Osteoblast (primary cell): ENCODE results near the gene KIAA0825. TPM values are rescaled to one million over a fixed set of nuclear protein-coding genes. Genes with fewer than 3 reads are reported as not detected.

Experiments used
- DNase-seq: peaks from one replicate; pipeline ENCODE4 v3.0.0; 2011; ENCODE audit warnings: low spot score, mixed read lengths; ENCODE audit not compliant: insufficient read length; ENCODE audit errors: missing footprints
- H2AFZ ChIP-seq: 2 replicates; pipeline ENCODE4 v1.6.0; 2011; ENCODE audit warnings: mild to moderate bottlenecking, low read length
- H3K27ac ChIP-seq: 2 replicates; pipeline ENCODE4 v1.5.1; 2011; ENCODE audit warnings: mild to moderate bottlenecking, low read depth, low read length, moderate library complexity
- H3K27me3 ChIP-seq: 2 replicates; pipeline ENCODE4 v1.6.0; 2012; ENCODE audit warnings: mild to moderate bottlenecking, control low read depth, inconsistent platforms, low read length, moderate library complexity; ENCODE audit not compliant: insufficient read depth
- H3K36me3 ChIP-seq: 2 replicates; pipeline ENCODE4 v1.5.1; 2011; ENCODE audit warnings: mild to moderate bottlenecking, low read length, control low read depth, moderate library complexity; ENCODE audit not compliant: insufficient read depth
- H3K4me1 ChIP-seq: 2 replicates; pipeline ENCODE4 v1.5.1; 2011; ENCODE audit warnings: mild to moderate bottlenecking, low read length, control low read depth, moderate library complexity; ENCODE audit not compliant: insufficient read depth
- H3K4me2 ChIP-seq: 2 replicates; pipeline ENCODE4 v1.6.0; 2011; ENCODE audit warnings: mild to moderate bottlenecking, low read length; ENCODE audit not compliant: insufficient read depth
- H3K4me3 ChIP-seq: fragments of 200-600 bp; sonication (generic); 3 replicates; pipeline ENCODE4 v1.5.1; 2012; ENCODE audit warnings: mild to moderate bottlenecking, low read length, inconsistent platforms; ENCODE audit not compliant: insufficient read depth
- H3K79me2 ChIP-seq: 2 replicates; pipeline ENCODE4 v1.6.0; 2012; ENCODE audit warnings: mild to moderate bottlenecking, low read length, control low read depth, inconsistent platforms; ENCODE audit not compliant: insufficient read depth
- H3K9me3 ChIP-seq: 2 replicates; pipeline ENCODE4 v1.5.1; 2011; ENCODE audit warnings: low read depth, low read length, control low read depth
- H4K20me1 ChIP-seq: 2 replicates; pipeline ENCODE4 v1.6.0; 2012; ENCODE audit warnings: mild to moderate bottlenecking, low read length, control low read depth; ENCODE audit not compliant: insufficient read depth
- CTCF ChIP-seq: IDR thresholded peaks from 2 replicates; pipeline ENCODE4 v1.5.1; 2011; ENCODE audit warnings: mild to moderate bottlenecking, low read depth, low read length, moderate library complexity; ENCODE audit errors: extremely low read depth
- total RNA-seq: library from RNA; depleted of rRNA; stranded (reverse); fragments of >200 nt; gene quantifications from 2 replicates; pipeline ENCODE4 v1.2.3, GENCODE V29; 2012

KIAA0825 gene
- total RNA-seq, 1 donor: 8.0 TPM

GRCh38 chr5:94191604-94192003, 426.8 kb downstream of the KIAA0825 start:
- TF ChIP-seq CTCF: no peak
- Histone ChIP-seq H3K9me3 (no peaks in the 10 kb centered on the region), H4K20me1 (no peaks in the 10 kb centered on the region), H3K36me3 (no peaks in the 10 kb centered on the region), H2AFZ (no peak overlapping the region), H3K4me3 (no peak overlapping the region), H3K79me2 (no peaks in the 10 kb centered on the region), H3K4me1 (no peaks in the 10 kb centered on the region), H3K27ac (no peak overlapping the region), H3K4me2 (no peak overlapping the region), H3K27me3 (no peaks in the 10 kb centered on the region)
- DNase-seq: no peak

DNA sequence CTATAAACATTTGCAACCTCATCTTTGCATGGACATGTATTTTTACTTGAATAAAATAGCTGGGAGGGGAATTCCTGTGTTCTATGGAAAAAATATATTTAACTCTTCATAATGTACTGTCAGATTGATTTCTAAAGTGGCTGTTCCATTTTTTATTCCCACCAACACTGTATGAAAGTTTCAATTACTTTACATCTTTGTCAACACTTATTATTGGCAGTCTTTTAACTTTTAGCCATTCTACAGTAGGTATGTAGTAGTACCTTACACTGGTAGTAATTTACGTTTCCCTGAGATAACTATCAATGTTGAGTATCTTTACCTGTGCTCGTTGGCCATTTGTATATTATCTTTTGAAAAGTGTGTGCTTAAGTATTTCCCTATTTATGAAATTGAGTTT, 429.7 kb downstream of the KIAA0825 start:
- Histone ChIP-seq H3K27me3 (no peaks in the 10 kb centered on the region), H2AFZ (no peak overlapping the region), H4K20me1 (no peaks in the 10 kb centered on the region), H3K36me3 (no peaks in the 10 kb centered on the region), H3K4me3 (no peak overlapping the region), H3K4me2 (no peak overlapping the region), H3K27ac (no peak overlapping the region), H3K4me1 (no peaks in the 10 kb centered on the region), H3K79me2 (no peaks in the 10 kb centered on the region), H3K9me3 (no peaks in the 10 kb centered on the region)
- no peak for TF ChIP-seq CTCF
- no peak for DNase-seq

DNA sequence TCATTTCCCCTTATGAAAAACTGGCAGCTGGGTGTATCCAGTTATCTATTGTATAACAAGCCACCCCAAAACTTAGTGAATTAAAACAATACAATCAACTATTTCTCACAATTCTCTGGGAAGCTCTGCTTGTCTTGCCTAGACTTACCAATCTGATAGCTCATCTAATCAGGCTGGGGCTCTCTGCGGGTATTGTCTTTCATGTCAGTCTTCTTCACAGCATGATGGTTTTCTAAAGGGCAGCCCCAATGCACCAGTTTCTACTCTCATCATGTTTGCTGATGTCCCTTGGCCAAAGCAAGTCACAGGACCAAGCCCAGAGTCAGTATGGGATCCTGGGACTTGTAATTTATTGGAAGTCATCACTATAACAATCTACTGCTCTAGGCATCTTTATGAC, 433.5 kb downstream of the KIAA0825 start:
- Histone ChIP-seq H4K20me1 (no peaks in the 10 kb centered on the region), H3K79me2 (no peaks in the 10 kb centered on the region), H3K4me2 (no peak overlapping the region), H2AFZ (no peak overlapping the region), H3K27ac (no peak overlapping the region), H3K4me1 (no peaks in the 10 kb centered on the region), H3K27me3 (no peaks in the 10 kb centered on the region), H3K9me3 (no peaks in the 10 kb centered on the region), H3K36me3 (no peaks in the 10 kb centered on the region), H3K4me3 (no peak overlapping the region)
- no peak for DNase-seq
- no peak for TF ChIP-seq CTCF

- Histone ChIP-seq H3K4me1 (no peaks in the 10 kb centered on the region), H3K79me2 (no peaks in the 10 kb centered on the region), H3K4me2 (no peak overlapping the region), H4K20me1 (no peaks in the 10 kb centered on the region), H3K9me3 (no peaks in the 10 kb centered on the region), H3K36me3 (no peaks in the 10 kb centered on the region), H3K27me3 (no peaks in the 10 kb centered on the region), H2AFZ (no peak overlapping the region), H3K4me3 (no peak overlapping the region), H3K27ac (no peak overlapping the region)
- peak; percentile 10 for TF ChIP-seq CTCF
- no peak for DNase-seq
These were observed 436.5 kb downstream of the KIAA0825 start for GRCh38 chr5:94181895-94182294.
